K562 treated with DMSO at 1 percent for 48 hours (cell line): ENCODE results near the gene GOLGA8S. TPM values are rescaled to one million over a fixed set of nuclear protein-coding genes. Genes with fewer than 3 reads are reported as not detected.

Source experiments
- total RNA-seq: library from RNA; unstranded; fragments of 300-600 nt; gene quantifications from 2 replicates; pipeline ENCODE4 v1.2.3, GENCODE V29; 2022; ENCODE audit warnings: low replicate concordance; ENCODE audit errors: extremely low read depth

The GOLGA8S gene, protein sequence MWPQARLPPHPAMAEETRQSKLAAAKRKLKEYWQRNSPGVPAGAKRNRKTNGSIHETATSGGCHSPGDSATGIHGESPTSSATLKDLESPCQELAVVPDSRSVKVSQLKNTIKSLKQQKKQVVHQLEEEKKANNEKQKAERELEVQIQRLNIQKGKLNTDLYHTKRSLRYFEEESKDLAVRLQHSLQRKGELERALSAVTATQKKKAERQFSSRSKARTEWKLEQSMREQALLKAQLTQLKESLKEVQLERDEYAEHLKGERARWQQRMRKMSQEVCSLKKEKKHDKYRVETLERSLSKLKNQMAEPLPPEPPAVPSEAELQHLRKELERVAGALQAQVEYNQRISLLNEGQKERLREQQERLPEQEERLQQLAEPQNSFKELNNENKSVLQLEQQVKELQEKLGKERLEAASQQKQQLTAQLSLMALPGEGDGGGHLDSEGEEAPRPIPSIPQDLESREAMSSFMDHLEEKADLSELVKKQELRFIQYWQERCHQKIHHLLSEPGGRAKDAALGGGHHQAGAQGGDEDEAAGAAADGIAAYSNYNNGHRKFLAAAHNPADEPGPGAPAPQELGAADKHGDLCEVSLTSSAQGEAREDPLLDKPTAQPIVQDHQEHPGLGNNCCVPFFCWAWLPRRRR
- not detected in 2 replicates for total RNA-seq

DNA sequence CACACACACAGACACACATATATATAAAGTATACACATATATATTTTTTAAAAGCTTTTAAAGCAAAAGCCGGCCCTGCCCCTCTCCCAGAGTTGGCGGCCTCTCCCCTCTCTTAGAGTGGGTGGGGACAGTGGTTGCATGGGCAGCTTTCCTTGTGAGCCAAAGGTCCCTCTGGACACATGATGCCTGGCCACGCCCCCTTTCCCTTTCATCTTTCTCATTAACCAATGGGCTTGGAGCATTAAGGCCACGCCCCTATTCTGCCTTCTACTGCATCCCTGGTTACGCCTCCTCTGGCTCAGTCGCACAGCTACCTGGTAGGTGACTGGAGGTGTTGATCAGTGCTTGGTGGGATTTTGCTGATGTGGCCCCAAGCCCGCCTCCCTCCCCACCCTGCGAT, at the start of gene GOLGA8S:
Gene GOLGA8S, plus strand, starts transcription at position 301 of the 400 bp plus-strand sequence. Its CDS starts 62 bp downstream, at position 363.

DNA sequence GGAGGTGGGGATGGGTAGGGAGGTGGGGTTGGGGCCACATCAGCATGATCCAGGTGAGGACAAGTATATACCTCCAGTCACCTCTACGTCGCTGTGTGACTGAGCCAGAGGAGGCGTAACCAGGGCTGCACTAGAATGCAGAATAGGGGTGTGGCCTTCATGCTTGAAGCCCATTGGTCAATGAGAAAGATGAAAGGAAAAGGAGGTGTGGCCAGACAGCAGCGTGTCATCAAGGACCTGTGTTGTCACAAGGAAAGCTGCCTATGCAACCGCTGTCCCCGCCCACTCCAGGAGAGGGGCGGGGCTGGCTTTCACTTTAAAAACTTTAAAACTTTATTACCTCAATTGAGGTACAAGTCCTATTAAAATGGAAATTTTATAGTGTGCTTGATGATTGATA, 20.5 kb upstream of the GOLGA8S start, which contains the start of gene GOLGA6L26:
Gene GOLGA6L26, minus strand, starts transcription at position 101 of the 400 bp plus-strand sequence. Its CDS starts 61 bp downstream, at position 40.

Other genes starting within 250 kb of the GOLGA8S start
- not detected in 2 replicates for gene GOLGA6L1, start 217.9 kb upstream of the GOLGA8S start, total RNA-seq
- gene GOLGA6L26, start 20.6 kb upstream of the GOLGA8S start, total RNA-seq = not detected in 2 replicates
- not detected in 2 replicates for gene GOLGA6L2, start 92.5 kb downstream of the GOLGA8S start, total RNA-seq
- not detected in 2 replicates for gene MKRN3, start 210.9 kb downstream of the GOLGA8S start, total RNA-seq